CD4-positive, alpha-beta T cell treated with Interleukin-10 for 1 hour (primary cell): ENCODE data around the gene STPG3.

Experiments used
- DNase-seq: peaks from one replicate; pipeline ENCODE4 v3.0.0-alpha.2; 2020

The STPG3 gene

GRCh38 chr9:137251194-137251461 lies at the start of gene STPG3:
Gene STPG3 (plus strand): TSS chr9:137251286. CDS start chr9:137251287, 1 bp downstream.
- DNase-seq = no peak

DNA sequence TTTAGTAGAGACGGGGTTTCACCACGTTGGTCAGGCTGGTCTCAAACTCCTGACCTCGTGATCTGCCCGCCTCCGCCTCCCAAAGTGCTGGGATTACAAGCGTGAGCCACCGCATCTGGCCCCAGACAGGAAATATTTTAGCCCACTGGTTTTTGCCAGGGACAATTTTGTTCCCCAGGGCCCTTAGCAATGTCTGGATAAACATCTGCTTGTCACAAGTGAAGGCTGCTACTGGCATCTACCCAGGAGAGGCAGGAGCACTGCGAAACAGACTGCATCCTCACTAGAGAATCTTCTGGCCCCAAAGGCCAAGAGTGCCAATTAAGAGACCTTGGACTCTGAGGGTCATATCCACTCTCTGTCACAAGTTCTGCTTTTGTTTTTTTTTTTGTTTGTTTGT lies 48.1 kb upstream of the STPG3 start:
- DNase-seq = no peak

GRCh38 chr9:137204731-137205125 lies 46.4 kb upstream of the STPG3 start:
- no peak for DNase-seq

GRCh38 chr9:137205126-137206069 lies 45.7 kb upstream of the STPG3 start, which contains the start of the genes NDOR1 and TMEM203:
Gene NDOR1 (plus strand): TSS chr9:137205700. CDS start chr9:137205778, 78 bp downstream.
Gene TMEM203 (minus strand): TSS chr9:137205648. CDS start chr9:137205414, 234 bp downstream.
- DNase-seq = peak; percentile 92

DNA sequence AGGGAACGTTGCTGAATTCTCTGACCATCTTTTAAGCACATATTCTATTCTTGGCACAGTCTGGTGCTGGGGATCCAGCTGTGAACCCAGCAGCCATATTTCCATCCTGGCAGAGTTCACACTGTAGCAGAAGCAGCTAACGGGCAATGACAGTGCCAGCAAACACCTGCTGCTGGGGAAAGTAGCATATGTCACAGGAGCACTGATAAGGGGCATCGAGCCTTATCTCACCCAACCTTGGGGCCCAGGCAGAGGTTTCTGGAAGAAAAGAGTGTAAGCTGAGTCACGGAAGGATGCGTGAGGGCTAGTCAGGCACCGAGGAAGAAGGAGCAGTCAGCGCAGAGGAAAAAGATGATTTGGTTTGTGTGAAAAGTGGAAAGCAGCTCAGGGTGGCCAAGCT lies 44.5 kb upstream of the STPG3 start:
- no peak for DNase-seq

GRCh38 chr9:137211532-137211931 lies 39.6 kb upstream of the STPG3 start:
- DNase-seq = no peak

DNA sequence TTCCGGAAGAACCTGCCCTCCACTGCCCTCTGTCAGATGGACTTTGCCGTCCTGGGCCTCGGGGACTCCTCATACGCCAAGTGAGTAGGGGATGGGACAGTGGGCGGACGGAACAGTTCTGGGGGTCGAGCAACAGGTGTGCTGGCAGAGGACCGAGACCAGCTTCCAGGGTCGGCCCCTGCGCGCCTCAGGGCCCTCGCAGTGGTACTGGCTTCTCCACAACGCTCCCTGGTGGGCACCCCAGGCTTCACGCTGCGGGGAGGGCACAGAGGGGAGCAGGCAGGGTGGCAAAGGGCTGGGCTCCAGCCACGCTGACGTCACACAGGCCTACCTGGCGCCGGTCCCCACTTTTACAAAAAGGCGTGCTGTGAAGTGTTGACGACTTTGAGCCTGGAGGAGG lies 38.6 kb upstream of the STPG3 start:
- DNase-seq = no peak

- no peak for DNase-seq
These were observed 37.7 kb upstream of the STPG3 start for GRCh38 chr9:137213160-137214060.

- no peak for DNase-seq
These were observed 36.5 kb upstream of the STPG3 start for GRCh38 chr9:137214620-137215019.

DNA sequence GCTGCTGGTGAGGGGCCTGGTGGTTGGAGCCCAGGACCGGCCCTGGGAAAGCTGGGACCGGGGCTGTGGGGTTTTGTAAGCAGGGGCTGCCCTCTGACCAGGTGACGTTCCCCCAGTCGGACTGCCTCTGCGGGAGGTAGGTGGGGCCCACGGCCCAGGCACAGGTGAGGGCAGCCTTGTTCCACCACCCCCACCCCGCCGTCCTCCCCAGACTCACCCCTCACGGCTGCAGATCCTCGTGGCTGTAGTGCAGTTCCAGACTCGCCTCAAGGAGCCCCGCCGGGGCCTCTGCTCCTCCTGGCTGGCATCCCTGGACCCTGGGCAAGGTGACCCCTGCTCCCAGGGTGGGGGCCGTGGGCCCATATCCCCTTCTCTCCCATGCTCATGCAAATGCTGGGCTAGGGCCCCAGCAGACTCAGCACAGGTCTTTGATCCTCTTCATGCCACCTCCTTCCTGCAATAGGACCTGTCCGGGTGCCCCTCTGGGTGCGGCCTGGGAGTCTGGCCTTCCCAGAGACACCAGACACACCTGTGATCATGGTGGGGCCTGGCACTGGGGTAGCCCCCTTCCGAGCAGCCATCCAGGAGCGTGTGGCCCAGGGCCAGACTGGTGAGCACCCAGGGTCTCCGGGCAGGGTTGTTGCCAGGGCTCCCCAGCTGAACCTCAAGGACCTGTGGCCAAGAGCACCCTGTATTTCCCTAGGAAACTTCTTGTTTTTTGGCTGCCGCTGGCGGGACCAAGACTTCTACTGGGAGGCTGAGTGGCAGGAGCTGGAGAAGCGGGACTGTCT lies 35.7 kb upstream of the STPG3 start:
- DNase-seq = no peak

- no peak for DNase-seq
These were observed 34.7 kb upstream of the STPG3 start for GRCh38 chr9:137216188-137216965.

- DNase-seq = no peak
These were observed 33.5 kb upstream of the STPG3 start for GRCh38 chr9:137217276-137218211.

- DNase-seq = no peak
These were observed 32.8 kb upstream of the STPG3 start for GRCh38 chr9:137218212-137218753.

DNA sequence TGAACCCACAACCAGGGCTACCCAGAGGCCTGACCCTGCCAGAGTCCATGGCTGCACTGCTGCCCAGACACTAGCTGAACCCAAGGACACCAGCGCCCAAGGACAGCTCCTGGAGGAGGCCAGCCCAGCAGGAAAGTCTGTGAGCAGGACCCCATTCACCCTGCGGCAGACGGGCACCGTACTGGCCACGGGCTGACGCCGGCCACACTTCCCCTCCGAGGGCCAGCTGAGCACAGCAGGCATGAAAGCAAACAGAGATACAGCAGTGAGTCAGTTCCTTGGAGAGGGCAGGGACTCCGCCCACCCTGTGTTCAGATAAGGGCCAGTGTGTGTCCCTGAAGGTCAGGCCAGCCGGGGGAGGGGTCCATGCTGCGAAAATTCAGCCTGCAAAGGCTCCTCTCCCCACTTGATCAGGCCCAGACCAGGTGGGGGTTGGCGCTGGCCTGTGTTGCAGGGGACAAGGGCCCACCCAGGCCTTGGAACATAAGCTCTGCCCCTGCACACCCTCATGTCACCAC lies 32.3 kb upstream of the STPG3 start:
- DNase-seq = no peak

DNA sequence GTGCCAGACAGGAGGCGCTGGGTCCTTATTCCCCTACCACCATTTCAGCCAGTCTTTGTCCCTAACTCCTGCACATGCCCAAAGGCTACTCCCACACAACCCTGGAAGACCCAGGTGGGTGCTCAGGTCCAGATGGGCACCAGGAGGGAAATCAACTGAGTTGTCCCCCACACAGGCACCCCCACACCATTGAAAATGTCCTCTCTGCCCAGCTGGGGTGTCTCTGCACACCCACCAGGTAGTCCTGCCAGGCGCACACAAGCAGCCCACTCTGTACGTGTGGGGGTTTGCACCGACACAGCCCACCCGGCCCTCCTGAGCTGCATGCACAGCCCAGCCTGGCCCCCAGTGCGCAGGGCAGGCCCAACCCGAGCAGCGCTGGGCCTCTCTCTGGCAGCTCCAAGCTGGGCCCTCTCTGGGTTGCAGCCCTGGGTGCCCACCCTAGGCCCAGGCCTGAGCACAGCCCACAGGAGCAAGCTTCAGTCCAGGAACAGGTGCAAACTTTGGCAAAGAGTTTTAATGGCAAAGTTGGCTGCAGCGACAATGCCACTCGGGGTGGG lies 31.2 kb upstream of the STPG3 start:
- no peak for DNase-seq

DNA sequence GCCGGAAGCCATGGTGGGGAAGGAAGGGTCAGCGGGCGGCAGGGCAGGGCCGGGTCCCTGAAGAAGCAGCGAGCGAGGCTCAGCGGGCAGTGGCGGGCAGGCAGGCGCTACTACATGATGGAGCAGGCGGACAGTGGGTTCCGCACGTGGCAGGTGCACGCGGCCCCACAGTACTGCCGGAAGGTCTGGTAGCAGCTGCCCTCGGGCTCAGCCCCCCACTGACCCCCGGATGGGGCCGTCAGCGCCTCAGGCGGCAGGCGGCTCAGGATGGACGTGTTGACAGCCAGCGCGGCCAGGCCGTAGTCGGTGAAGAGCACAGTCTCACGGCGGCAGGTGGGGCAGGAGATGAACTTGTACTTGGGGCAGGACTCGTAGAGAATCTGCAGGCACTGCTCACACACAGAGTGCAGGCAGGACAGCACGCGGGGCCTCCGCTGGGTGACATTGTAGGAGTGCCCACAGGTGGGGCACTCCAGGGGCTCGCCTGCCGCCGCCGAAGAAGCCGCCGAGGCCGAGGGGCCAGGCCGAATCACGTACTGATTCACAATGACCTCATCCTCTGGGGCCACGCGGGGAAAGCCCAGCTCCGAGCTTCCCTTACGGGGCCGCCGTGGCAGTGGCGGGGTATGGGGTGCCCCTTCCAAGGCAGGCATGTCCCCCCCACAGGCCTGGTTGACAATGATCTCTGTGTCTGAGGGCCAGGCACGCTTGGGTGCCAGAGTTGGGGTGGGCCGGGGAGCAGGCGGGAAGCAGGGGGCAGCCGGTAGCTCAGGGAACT lies 30.6 kb upstream of the STPG3 start:
- no peak for DNase-seq

- no peak for DNase-seq
These were observed 30.0 kb upstream of the STPG3 start for GRCh38 chr9:137221095-137221505.

DNA sequence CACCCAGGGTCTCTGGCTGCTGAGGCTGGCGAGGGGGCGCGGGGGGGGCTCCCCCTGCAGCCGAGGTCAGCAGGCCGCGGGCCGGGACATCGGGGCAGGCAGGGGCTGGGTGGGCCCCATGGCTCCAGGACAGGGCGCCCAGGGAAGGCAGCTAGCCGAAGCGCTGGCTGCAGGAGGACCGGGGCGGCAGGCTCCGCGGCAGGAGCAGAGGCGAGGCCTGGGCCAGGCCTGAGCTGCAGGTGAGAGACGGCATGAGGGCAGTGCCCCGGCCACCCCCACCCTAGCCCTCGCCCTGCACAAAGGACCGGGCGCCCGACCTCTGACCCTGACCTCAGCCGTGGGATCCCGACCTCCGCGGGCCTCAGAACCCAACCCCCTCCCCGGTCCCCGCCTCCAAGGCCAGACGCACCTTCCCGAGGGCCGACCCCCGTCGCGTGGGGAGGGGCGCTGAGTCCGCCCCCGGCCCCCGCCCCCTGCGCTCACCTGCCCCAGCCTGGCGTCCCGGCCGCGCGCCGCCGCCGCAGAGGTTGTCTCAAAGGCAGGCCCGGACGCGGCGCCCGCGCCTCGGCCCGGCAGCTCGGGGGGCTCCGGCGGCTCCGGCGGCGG lies 29.5 kb upstream of the STPG3 start:
- peak; percentile 32 for DNase-seq
